B cell (primary cell): ENCODE data around the gene PTPN23. TPM values are rescaled to one million over a fixed set of nuclear protein-coding genes. Genes with fewer than 3 reads are reported as not detected.

Experiments
- ATAC-seq: fragments of 200-7000 bp; cut with Tn5 transposase; one replicate; pipeline ENCODE4 v1.10.0; 2021; ENCODE audit warnings: low read depth, mild to moderate bottlenecking, moderate number of reproducible peaks, moderate library complexity
- CTCF ChIA-PET: fragments of 350-600 bp; sonication (Branson Sonifier 250); formaldehyde crosslinking; loops from one replicate; lab custom pipeline; 2021; ENCODE audit warnings: antibody characterized with exemption, inconsistent platforms; lab: Charles Lee
- POLR2A ChIA-PET: fragments of 350-600 bp; sonication (Branson Sonifier 250); formaldehyde crosslinking; loops from one replicate; lab custom pipeline; 2021; ENCODE audit warnings: antibody characterized with exemption; lab: Charles Lee
- DNase-seq: peaks from one replicate; pipeline ENCODE4 v3.0.0; 2013
- H2AFZ ChIP-seq: 2 replicates; pipeline ENCODE4 v1.6.1; 2012; ENCODE audit warnings: mild to moderate bottlenecking, low read depth, low read length; ENCODE audit not compliant: insufficient read depth, poor library complexity, severe bottlenecking
- H3K27ac ChIP-seq, 2 donors: 1 replicate in 1 of 2; 2 replicates in 1 of 2; pipeline ENCODE4 v1.5.1; 2012 to 2013; ENCODE audit warnings: low read length in 2 of 2, mild to moderate bottlenecking in 2 of 2, moderate library complexity in 1 of 2
- H3K27me3 ChIP-seq, 4 experiments: fragments of 200-600 bp in 1 of 4; sonication (generic) in 1 of 4; replicated peaks in 1 of 4; 1 replicate in 2 of 4; 2 replicates in 2 of 4; pipeline versions ENCODE4 v1.6.1 to v1.7.0; 2013 to 2016; ENCODE audit warnings: low read length in 3 of 4, mild to moderate bottlenecking in 2 of 4, mixed read lengths in 1 of 4, moderate library complexity in 1 of 4; ENCODE audit not compliant: insufficient read depth in 4 of 4, control insufficient read depth in 3 of 4; ENCODE audit errors: control extremely low read depth in 1 of 4
- H3K36me3 ChIP-seq, 2 experiments: replicated peaks in 1 of 2; 1 replicate in 1 of 2; 2 replicates in 1 of 2; pipeline versions ENCODE4 v1.6.1 to v1.7.1; 2013; ENCODE audit warnings: low read length in 1 of 2; ENCODE audit not compliant: insufficient read depth in 2 of 2, control insufficient read depth in 1 of 2; ENCODE audit errors: control extremely low read depth in 1 of 2, extremely low read depth in 1 of 2
- H3K4me1 ChIP-seq, 2 donors: fragments of 200-600 bp in 1 of 2; sonication (generic) in 1 of 2; 1 replicate in 1 of 2; 2 replicates in 1 of 2; pipeline versions ENCODE4 v1.5.1 to v1.6.1; 2013 to 2017; ENCODE audit warnings: low read length in 2 of 2; ENCODE audit not compliant: control insufficient read depth in 2 of 2, insufficient read depth in 2 of 2
- H3K4me2 ChIP-seq: replicated peaks from 2 replicates; pipeline ENCODE3; 2012; ENCODE audit warnings: mild to moderate bottlenecking, low read depth, low read length; ENCODE audit not compliant: poor library complexity, severe bottlenecking
- H3K4me3 ChIP-seq, 5 experiments: fragments of 200-600 bp in 1 of 5; sonication (generic) in 1 of 5; 1 replicate in 3 of 5; 2 replicates in 2 of 5; pipeline versions ENCODE4 v1.5.1 to v1.7.0; 2011 to 2016; ENCODE audit warnings: low read length in 4 of 5, mild to moderate bottlenecking in 4 of 5, low read depth in 2 of 5, control low read depth in 1 of 5, moderate library complexity in 1 of 5; ENCODE audit not compliant: insufficient read depth in 1 of 5; ENCODE audit errors: control extremely low read depth in 1 of 5, extremely low read depth in 1 of 5
- H3K79me2 ChIP-seq: fragments of 200-600 bp; sonication (generic); one replicate; pipeline ENCODE4 v1.6.0; 2016; ENCODE audit warnings: low read length; ENCODE audit not compliant: control insufficient read depth, insufficient read depth
- H3K9ac ChIP-seq: fragments of 200-600 bp; sonication (generic); 2 replicates; pipeline ENCODE4 v1.6.1; 2017; ENCODE audit warnings: mild to moderate bottlenecking, low read length, moderate library complexity
- H3K9me3 ChIP-seq, 3 donors: one replicate each; pipeline versions ENCODE4 v1.6.1 to v1.7.1; 2013; ENCODE audit warnings: low read length in 2 of 3; ENCODE audit not compliant: control insufficient read depth in 2 of 3, insufficient read depth in 1 of 3; ENCODE audit errors: control extremely low read depth in 1 of 3
- H4K20me1 ChIP-seq: 2 replicates; pipeline ENCODE4 v1.6.0; 2012; ENCODE audit warnings: mild to moderate bottlenecking, low read length; ENCODE audit not compliant: insufficient read depth, control insufficient read depth, poor library complexity, severe bottlenecking
- H3K27ac Mint-ChIP-seq: one replicate; pipeline ENCODE4 v1.8.0; 2021; ENCODE audit warnings: mixed read lengths
- H3K27me3 Mint-ChIP-seq: one replicate; pipeline ENCODE4 v1.8.0; 2021; ENCODE audit warnings: mixed read lengths
- H3K4me1 Mint-ChIP-seq: one replicate; pipeline ENCODE4 v1.8.0; 2021; ENCODE audit warnings: mixed read lengths
- H3K4me3 Mint-ChIP-seq: one replicate; pipeline ENCODE4 v1.8.0; 2021; ENCODE audit warnings: mixed read lengths
- H3K9me3 Mint-ChIP-seq: one replicate; pipeline ENCODE4 v1.8.0; 2022; ENCODE audit warnings: mixed read lengths; ENCODE audit not compliant: insufficient read depth
- CTCF ChIP-seq: fragments of 200-600 bp; IDR thresholded peaks from one replicate; pipeline ENCODE4 v1.8.0; 2022; ENCODE audit warnings: antibody characterized with exemption, mild to moderate bottlenecking
- EZH2 ChIP-seq: IDR thresholded peaks from 2 replicates; pipeline ENCODE4 v1.6.1; 2012; ENCODE audit warnings: borderline replicate concordance, low read depth, mild to moderate bottlenecking, moderate library complexity, low read length; ENCODE audit not compliant: insufficient read depth, poor library complexity, severe bottlenecking
- WGBS: methylation state at CpG from one replicate; pipeline ENCODE4 v1.1.5; 2013; ENCODE audit warnings: missing lambda C conversion rate; ENCODE audit not compliant: insufficient coverage; 5-methylcytosine and 5-hydroxymethylcytosine counted together
- intact Hi-C: fragments of 100-400 bp; cut with micrococcal nuclease; formaldehyde crosslinking; loops from one replicate; pipeline ENCODE4 v1.10.0; 2022
- polyA plus RNA-seq: library from polyadenylated mRNA; depleted of rRNA; stranded (reverse); fragments of >200 nt; gene quantifications from 2 replicates; pipeline ENCODE4 v1.2.3, GENCODE V29; 2012
- total RNA-seq, 2 donors: library from RNA; stranded (reverse); fragments of 120-200 nt in 1 of 2; gene quantifications; 1 replicate in 1 of 2; 2 replicates in 1 of 2; pipeline versions ENCODE4 v1.2.3 to v1.2.4, GENCODE V29; 2013 to 2022

The PTPN23 gene
- total and polyA plus RNA-seq, 2 donors (not counting 1 experiment from before 2014, with no cell fraction given) = 21.3 to 68.8 TPM

- no peaks in the 10 kb centered on the region for H3K27me3 ChIP-seq
- Mint-ChIP-seq H3K27me3 (no peaks in the 10 kb centered on the region), H3K4me3 (no peak overlapping the region), H3K4me1 (no peaks in the 10 kb centered on the region), H3K27ac (no peak overlapping the region), H3K9me3 (no peaks in the 10 kb centered on the region)
- no peak overlapping the region for H3K27ac ChIP-seq
- TF ChIP-seq EZH2 (no peak), CTCF (no peak)
- peaks cover 8% of the 10 kb centered on the region for H3K79me2 ChIP-seq
- 97% methylated on average over 6 of the region's 6 CpGs for WGBS
- no peaks in the 10 kb centered on the region for H3K9me3 ChIP-seq
- POLR2A ChIA-PET = no interaction called here
- no peak for DNase-seq
- intact Hi-C loops = no loop called here
- H3K9ac ChIP-seq = no peak overlapping the region
- no peak overlapping the region for H3K4me3 ChIP-seq
- ATAC-seq = no peak
- H4K20me1 ChIP-seq = no peaks in the 10 kb centered on the region
- H3K36me3 ChIP-seq = peaks cover 0 to 78% of the 10 kb centered on the region in 2 experiments
- CTCF ChIA-PET = no interaction called here
- no peaks in the 10 kb centered on the region for H3K4me1 ChIP-seq
- H2AFZ ChIP-seq = no peak overlapping the region
- H3K4me2 ChIP-seq = no peak overlapping the region
Measured at GRCh38 chr3:47428662-47429061, 47.8 kb downstream of the PTPN23 start.

- intact Hi-C loops = no loop called here
- CTCF ChIA-PET = interaction anchor here (1.0 kb wide), 1 partner anchor 9 kb away, joined by 5 read pairs; no protein-coding TSS in a partner anchor
- H3K27ac Mint-ChIP-seq = no peak overlapping the region
Measured at GRCh38 chr3:47429476-47430270, 48.9 kb downstream of the PTPN23 start.

More at GRCh38 chr3:47429476-47430270, 48.9 kb downstream of the PTPN23 start:
- WGBS = 98% methylated on average over 9 of the region's 9 CpGs
- Histone ChIP-seq H3K4me1 (no peaks in the 10 kb centered on the region), H3K4me2 (no peak overlapping the region), H2AFZ (no peak overlapping the region), H3K36me3 (peaks cover 2 to 80% of the 10 kb centered on the region in 2 experiments), H3K9ac (no peak overlapping the region), H3K9me3 (no peaks in the 10 kb centered on the region), H3K79me2 (peaks cover 12% of the 10 kb centered on the region), H3K4me3 (no peak overlapping the region), H3K27ac (no peak overlapping the region), H3K27me3 (no peaks in the 10 kb centered on the region), H4K20me1 (no peaks in the 10 kb centered on the region)
- DNase-seq = no peak
- POLR2A ChIA-PET = no interaction called here
- ATAC-seq = no peak
- TF ChIP-seq CTCF = no peak
- TF ChIP-seq EZH2 = no peak
- Mint-ChIP-seq H3K27me3 (no peaks in the 10 kb centered on the region), H3K4me3 (no peak overlapping the region), H3K4me1 (no peaks in the 10 kb centered on the region), H3K9me3 (no peaks in the 10 kb centered on the region)
